ENCODE data around the gene VPS50.

- TF ChIP-seq, protein P1, sequence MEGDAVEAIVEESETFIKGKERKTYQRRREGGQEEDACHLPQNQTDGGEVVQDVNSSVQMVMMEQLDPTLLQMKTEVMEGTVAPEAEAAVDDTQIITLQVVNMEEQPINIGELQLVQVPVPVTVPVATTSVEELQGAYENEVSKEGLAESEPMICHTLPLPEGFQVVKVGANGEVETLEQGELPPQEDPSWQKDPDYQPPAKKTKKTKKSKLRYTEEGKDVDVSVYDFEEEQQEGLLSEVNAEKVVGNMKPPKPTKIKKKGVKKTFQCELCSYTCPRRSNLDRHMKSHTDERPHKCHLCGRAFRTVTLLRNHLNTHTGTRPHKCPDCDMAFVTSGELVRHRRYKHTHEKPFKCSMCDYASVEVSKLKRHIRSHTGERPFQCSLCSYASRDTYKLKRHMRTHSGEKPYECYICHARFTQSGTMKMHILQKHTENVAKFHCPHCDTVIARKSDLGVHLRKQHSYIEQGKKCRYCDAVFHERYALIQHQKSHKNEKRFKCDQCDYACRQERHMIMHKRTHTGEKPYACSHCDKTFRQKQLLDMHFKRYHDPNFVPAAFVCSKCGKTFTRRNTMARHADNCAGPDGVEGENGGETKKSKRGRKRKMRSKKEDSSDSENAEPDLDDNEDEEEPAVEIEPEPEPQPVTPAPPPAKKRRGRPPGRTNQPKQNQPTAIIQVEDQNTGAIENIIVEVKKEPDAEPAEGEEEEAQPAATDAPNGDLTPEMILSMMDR (IDR thresholded peaks at IDR 0.05 in 4 of 5, conservative IDR thresholded peaks at IDR 0.05 in 1 of 5), result no peak
- TF ChIP-seq POLR2A (IDR thresholded peaks at IDR 0.05), result no peak
Measured at GRCh38 chr7:93205046-93205445, 27.1 kb upstream of the VPS50 start.

All from gastrocnemius medialis (tissue), 4 donors.